ENCODE data around the gene ESYT2. TPM values are rescaled to one million over a fixed set of nuclear protein-coding genes. Genes with fewer than 3 reads are reported as not detected.

Gene ESYT2
- total and polyA plus RNA-seq, 2 experiments from 2014 or later = 15.8 to 40.3 TPM

DNA sequence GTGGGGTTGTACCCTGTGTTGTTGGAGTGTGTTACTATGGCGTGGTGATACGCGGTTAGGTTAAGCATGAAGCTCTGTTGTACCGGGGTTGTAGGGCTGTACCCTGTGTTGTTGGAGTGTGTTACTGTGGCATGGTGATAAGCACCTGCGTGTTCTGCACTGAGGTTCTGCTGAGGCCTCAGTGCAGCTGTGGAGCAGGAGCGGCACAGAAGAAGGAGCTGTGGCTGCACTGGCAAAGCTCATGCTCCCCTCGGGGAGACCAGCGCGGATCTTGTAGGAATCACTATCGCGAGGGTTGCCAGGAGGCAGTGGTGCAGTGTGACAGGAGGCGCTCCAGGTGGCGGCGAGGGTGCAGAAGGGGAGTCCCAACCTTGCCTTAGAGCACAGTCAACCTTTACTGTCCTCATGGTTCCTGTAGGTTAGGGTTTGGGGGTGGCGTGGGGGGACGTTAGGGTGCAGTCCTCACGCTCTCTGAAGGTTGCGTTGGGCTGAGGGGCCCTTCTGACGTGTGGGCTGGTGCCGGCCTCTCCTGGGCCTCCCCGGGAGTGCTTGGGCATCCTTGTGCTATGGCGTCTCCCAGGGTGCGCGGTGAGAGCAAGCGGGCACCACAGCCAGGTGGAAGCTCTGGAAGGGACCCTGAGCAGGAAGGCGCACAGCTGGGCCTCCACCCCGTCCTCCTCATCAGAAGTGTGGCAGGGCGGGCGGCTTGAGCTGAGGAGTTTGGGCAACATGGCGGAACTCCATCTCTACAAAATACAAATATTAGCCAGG lies 38.1 kb upstream of the ESYT2 start:
- DNase-seq (ENCODE audit: low read depth in 1 of 2, low spot score in 1 of 2) = no peak
- Histone ChIP-seq H3K4me3 (no peak overlapping the region), H3K9me3 (ENCODE audit: low read depth) (no peaks in the 10 kb centered on the region), H3K27ac (no peak overlapping the region), H3K36me3 (no peaks in the 10 kb centered on the region), H3K27me3 (no peaks in the 10 kb centered on the region), H3K4me1 (ENCODE audit: low read depth) (peaks cover 15% of the 10 kb centered on the region)
- TF ChIP-seq, protein P1, sequence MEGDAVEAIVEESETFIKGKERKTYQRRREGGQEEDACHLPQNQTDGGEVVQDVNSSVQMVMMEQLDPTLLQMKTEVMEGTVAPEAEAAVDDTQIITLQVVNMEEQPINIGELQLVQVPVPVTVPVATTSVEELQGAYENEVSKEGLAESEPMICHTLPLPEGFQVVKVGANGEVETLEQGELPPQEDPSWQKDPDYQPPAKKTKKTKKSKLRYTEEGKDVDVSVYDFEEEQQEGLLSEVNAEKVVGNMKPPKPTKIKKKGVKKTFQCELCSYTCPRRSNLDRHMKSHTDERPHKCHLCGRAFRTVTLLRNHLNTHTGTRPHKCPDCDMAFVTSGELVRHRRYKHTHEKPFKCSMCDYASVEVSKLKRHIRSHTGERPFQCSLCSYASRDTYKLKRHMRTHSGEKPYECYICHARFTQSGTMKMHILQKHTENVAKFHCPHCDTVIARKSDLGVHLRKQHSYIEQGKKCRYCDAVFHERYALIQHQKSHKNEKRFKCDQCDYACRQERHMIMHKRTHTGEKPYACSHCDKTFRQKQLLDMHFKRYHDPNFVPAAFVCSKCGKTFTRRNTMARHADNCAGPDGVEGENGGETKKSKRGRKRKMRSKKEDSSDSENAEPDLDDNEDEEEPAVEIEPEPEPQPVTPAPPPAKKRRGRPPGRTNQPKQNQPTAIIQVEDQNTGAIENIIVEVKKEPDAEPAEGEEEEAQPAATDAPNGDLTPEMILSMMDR (IDR thresholded peaks at IDR 0.05; ENCODE audit: low read depth, low read length) = no peak

DNA sequence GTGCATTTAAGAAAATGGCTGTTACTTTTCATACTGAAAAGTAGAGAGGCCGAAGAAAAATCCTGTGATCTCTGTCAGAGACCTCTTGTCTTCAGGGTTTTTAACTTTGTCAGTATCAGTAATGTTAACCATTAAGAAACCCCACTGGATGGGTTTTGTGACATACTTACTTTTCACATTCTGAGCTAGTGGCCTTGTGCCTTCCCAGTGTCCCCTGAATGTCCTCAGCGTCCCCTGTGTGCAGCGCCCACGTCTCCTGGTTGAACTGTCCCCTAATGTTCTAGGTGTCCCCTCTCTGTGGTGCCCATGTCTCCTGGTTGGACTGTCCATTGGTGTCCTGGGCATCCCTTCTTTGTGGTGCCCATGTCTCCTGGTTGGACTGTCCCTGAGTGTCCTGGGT lies 36.7 kb upstream of the ESYT2 start:
- Histone ChIP-seq H3K27me3 (no peaks in the 10 kb centered on the region), H3K27ac (peak overlapping the region; percentile 35), H3K36me3 (no peaks in the 10 kb centered on the region), H3K4me3 (no peak overlapping the region), H3K9me3 (ENCODE audit: low read depth) (no peaks in the 10 kb centered on the region), H3K4me1 (ENCODE audit: low read depth) (peaks cover 15% of the 10 kb centered on the region)
- TF ChIP-seq, protein P1 (IDR thresholded peaks at IDR 0.05; ENCODE audit: low read depth, low read length) = no peak
- no peak for DNase-seq (ENCODE audit: low read depth in 1 of 2, low spot score in 1 of 2)

DNA sequence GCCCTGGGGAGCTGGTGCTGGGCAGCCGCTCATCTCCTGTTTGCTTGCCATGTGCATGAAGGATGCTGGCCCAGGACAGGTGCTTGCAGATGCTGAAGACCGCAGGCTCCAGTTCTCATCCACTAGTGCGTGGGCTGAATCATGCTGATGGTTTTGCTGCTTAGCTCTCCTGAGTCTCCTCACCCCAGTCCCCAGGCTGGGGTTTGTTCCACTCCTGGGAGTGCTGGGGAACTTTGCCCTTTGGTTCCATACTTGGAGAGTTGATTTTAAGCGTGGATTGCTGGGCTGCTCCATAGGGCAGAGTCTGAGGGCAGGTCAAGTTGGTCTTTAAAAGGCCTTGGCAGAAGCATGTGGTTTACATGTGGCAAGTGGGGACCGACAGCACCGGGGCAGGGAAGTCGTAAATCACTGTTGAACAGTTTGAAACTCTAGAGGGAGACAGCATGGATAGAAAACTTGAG lies 36.2 kb upstream of the ESYT2 start:
- Histone ChIP-seq H3K27ac (peak overlapping the region; percentile 35), H3K9me3 (ENCODE audit: low read depth) (no peaks in the 10 kb centered on the region), H3K27me3 (no peaks in the 10 kb centered on the region), H3K36me3 (no peaks in the 10 kb centered on the region), H3K4me1 (ENCODE audit: low read depth) (peaks cover 17% of the 10 kb centered on the region), H3K4me3 (no peak overlapping the region)
- DNase-seq (ENCODE audit: low read depth in 1 of 2, low spot score in 1 of 2) = no peak
- TF ChIP-seq, protein P1 (IDR thresholded peaks at IDR 0.05; ENCODE audit: low read depth, low read length) = no peak

DNA sequence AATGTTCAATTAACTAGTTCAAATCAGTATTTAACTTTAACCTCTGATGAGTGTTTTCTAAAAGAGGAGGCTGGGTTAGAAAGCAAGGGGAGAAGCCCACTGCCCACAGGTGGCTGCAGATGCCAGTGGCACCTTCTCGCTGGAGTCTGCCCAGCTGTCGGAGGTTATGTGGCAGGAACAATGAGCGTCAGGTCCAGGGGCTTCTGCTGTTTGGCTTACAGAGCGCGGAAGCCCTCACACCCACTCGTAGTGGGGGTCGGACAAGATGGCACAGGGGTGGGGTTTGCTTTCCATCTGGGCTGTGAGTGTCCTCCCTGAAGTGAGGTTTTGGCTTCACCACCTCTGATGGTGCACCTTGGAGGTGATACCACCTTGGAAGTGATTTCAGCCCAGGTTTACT lies 35.5 kb upstream of the ESYT2 start:
- TF ChIP-seq, protein P1 (IDR thresholded peaks at IDR 0.05; ENCODE audit: low read depth, low read length) = no peak
- H3K36me3 ChIP-seq = no peaks in the 10 kb centered on the region
- H3K27ac ChIP-seq = peak overlapping the region; percentile 86
- no peaks in the 10 kb centered on the region for H3K9me3 ChIP-seq (ENCODE audit: low read depth)
- no peak for DNase-seq (ENCODE audit: low read depth in 1 of 2, low spot score in 1 of 2)
- no peak overlapping the region for H3K4me3 ChIP-seq
- peaks cover 19% of the 10 kb centered on the region for H3K4me1 ChIP-seq (ENCODE audit: low read depth)
- no peaks in the 10 kb centered on the region for H3K27me3 ChIP-seq

DNA sequence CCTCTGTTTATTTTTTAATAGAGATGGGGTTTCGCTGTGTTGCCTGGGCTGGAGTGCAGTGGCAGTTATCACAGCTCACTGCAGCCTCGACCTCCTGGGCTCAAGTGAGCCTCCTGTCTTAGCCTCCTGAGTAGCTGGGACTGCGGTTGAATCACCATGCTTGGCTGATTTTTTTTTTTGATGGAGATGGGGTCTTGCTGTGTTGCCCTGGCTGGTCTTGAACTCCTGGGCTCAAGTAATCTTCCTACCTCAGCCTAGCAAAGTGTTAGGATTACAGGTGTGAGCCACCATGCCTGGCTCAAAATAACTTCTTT lies 35.2 kb upstream of the ESYT2 start:
- no peak for DNase-seq (ENCODE audit: low read depth in 1 of 2, low spot score in 1 of 2)
- H3K4me3 ChIP-seq = no peak overlapping the region
- no peaks in the 10 kb centered on the region for H3K9me3 ChIP-seq (ENCODE audit: low read depth)
- H3K27me3 ChIP-seq = no peaks in the 10 kb centered on the region
- H3K27ac ChIP-seq = peak overlapping the region; percentile 86
- H3K4me1 ChIP-seq (ENCODE audit: low read depth) = peaks cover 19% of the 10 kb centered on the region
- no peaks in the 10 kb centered on the region for H3K36me3 ChIP-seq
- TF ChIP-seq, protein P1 (IDR thresholded peaks at IDR 0.05; ENCODE audit: low read depth, low read length) = no peak

Measured in cardiac muscle cell (in vitro differentiated cells and primary cell).